Lower leg skin (tissue), 3 donors: Measurements from ENCODE around the gene SLC39A11.

Experiments used
- CTCF ChIP-seq, 3 donors: fragments of 450-650 bp; IDR thresholded peaks; one replicate each; pipeline ENCODE4 v1.5.1; 2016; ENCODE audit warnings: antibody characterized with exemption in 3 of 3, mild to moderate bottlenecking in 3 of 3, moderate library complexity in 2 of 3
- POLR2A ChIP-seq, 2 donors: fragments of 450-650 bp; IDR thresholded peaks; one replicate each; pipeline ENCODE4 v1.6.1; 2016 to 2017; ENCODE audit warnings: antibody characterized with exemption in 2 of 2, mild to moderate bottlenecking in 1 of 2, moderate library complexity in 1 of 2

GRCh38 chr17:72802726-72803125, 289.8 kb downstream of the SLC39A11 start:
- TF ChIP-seq CTCF (IDR thresholded peaks at IDR 0.05) (no peak), POLR2A (IDR thresholded peaks at IDR 0.05) (no peak)
